MM.1S (cell line): ENCODE data around the gene LAMC3.

Source experiments
- CTCF ChIP-seq: fragments of 300-600 bp; sonication (generic); IDR thresholded peaks from 2 replicates; pipeline ENCODE4 v1.5.1; 2016; ENCODE audit warnings: antibody characterized with exemption, low read length, mixed read lengths
- EZH2 ChIP-seq: fragments of 300-600 bp; sonication (generic); optimal IDR thresholded peaks from 2 replicates; pipeline ENCODE3; 2017; ENCODE audit warnings: low read depth, mild to moderate bottlenecking, antibody characterized with exemption, low read length, mixed read lengths
- EZH2phosphoT487 ChIP-seq: fragments of 300-600 bp; sonication (generic); IDR thresholded peaks from 2 replicates; pipeline ENCODE4 v1.6.1; 2018; ENCODE audit warnings: antibody characterized with exemption, low read length

GRCh38 chr9:130962418-130963316 lies 46.3 kb upstream of the LAMC3 start:
- TF ChIP-seq CTCF (no peak), EZH2 (no peak), EZH2phosphoT487 (no peak)
